Measurements from ENCODE around the gene ATP5F1E.
"Not testable (repeated sequence)": the region's sequence is repeated elsewhere in the genome, so short reads cannot be mapped to it uniquely, and the experiment has no call there.

ATP5F1E gene

GRCh38 chr20:59019217-59019616, 12.9 kb downstream of the ATP5F1E start, which contains the start of gene TUBB1:
Gene TUBB1 (plus strand): TSS chr20:59019429. CDS start chr20:59019523, 94 bp downstream.
- no peak for DNase-seq (ENCODE audit: low read depth)

GRCh38 chr20:59018817-59019216, 13.3 kb downstream of the ATP5F1E start:
- no peak for DNase-seq (ENCODE audit: low read depth)

DNA sequence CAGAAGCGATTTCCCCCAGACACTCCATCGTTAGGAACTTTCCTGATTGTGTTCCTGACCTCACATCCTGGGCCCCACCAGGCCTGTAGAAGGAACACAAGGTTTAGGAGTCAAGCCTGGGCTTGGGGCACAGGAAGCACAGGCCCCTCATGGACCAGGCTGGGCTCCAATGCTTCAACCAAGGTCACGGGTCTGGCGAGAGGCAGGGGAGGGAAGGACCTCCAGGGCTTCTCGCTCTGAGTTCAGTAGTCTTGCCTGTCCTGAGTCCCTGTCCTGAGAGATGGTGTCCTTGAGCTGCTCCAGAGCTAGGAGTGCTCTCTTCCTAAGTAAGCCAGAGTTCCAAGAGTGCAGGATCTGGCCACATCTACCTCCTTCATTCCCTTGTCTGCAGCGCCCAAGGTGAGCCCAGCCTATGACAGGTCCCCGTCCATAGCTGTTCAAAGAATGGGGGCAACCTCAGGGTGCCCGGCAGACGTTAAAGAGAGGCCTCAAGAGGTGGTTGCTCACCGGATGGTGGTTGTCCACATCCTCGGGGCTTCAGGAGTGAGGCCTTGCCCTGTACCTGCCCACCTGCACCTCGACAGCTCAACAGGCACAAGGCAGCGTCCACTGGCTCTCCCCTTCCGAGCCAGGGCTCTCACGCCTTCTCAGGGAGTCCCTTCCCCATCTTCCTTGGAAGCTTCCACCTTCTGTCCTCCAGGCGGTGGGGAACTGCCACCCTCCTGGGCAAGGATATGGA, 14.5 kb downstream of the ATP5F1E start:
- DNase-seq (ENCODE audit: low read depth): no peak

DNA sequence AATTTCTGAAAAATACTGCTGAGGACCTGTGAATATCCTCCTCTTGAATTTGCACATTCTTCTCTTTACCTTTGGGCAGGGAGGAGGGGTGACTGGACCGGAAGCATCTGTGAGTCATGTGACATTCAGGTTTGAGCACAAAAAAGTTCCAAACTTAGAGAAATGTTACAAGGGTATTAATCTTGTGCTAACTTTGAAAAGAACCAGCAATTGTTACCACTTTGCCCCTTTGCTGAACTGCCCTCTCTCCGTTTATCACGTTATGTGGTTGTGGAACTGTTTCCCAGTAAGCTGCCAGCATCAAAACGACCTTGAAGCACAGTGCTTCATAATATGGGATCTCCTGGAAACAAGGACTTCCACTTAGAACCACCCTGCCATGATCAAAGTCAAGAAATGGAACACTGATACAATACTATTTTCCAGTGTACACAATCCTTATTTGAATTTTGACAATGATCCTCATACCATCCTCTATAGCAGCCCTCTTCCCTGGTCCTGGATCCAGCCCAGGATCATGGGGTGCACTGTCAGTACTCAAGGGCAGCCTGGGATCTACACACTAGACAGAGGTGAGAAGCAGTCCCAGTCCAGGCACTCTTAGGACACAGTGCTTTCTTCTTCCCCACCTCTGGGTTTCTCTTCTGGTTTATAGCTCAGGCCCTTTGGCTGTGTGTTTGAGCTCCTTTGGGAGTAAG, 15.2 kb downstream of the ATP5F1E start:
- no peak for DNase-seq (ENCODE audit: low read depth)

DNA sequence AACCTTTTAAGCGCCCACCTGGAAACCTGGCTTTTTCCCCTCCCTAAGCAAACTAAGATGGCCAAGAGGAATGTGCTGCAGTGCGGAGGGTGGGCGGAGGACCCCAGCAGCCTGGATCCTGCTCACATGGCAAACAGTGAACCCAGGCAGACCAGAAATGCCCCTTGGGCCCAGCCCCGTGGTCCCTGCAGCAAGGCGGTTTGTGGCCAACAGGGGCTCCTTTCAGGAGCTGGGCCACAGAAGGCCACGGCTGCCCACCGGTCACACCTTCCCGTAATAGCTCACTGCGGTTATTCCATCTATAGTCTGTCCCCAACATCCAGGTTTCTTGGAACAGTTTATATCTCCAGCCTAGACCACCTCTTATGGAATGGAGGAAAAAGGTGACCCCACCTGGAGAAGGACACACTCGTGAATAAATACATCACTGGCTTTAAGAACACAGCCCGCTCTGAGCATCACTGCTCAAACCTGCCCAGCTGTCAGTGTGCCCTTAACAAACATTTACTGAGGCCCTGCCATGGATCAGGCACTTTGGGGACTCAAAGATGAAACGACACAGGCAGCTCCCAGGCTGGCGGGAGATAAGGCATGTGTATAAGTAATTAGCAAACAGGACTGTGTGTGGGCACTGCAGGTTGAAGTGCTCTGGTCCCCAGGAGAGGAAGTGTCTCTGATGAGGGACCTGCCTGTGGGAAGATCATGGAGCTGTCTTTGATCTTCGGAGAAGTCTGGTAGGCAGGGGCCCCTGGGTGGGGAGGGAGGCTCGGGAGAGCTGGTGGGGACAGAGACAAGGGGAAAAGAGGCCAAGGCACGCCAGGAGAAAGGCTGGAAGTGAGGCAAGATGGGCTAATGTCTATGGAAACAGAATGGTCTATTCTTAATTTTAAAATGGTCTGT, 16.1 kb downstream of the ATP5F1E start:
- no peak for DNase-seq (ENCODE audit: low read depth)

DNA sequence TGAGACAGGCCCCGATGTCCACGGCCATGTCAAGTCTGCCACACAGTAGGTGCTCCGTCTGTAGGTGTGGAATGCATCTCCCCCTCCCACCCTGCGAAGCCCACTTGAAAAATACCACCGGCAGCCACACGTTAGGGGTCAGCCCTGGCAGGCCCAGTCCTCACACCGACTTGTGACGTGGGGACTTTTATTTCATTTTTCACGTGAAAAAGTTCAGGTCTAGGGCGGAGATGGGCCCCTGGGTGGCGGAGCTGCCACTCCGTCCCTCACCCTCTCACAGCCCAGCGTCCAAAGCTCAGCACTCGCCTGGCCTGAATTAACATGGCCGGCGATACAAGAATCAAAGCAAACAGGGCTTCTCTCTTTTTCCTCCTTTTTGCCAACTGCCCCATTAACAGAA, 16.7 kb downstream of the ATP5F1E start:
- no peak for DNase-seq (ENCODE audit: low read depth)

DNA sequence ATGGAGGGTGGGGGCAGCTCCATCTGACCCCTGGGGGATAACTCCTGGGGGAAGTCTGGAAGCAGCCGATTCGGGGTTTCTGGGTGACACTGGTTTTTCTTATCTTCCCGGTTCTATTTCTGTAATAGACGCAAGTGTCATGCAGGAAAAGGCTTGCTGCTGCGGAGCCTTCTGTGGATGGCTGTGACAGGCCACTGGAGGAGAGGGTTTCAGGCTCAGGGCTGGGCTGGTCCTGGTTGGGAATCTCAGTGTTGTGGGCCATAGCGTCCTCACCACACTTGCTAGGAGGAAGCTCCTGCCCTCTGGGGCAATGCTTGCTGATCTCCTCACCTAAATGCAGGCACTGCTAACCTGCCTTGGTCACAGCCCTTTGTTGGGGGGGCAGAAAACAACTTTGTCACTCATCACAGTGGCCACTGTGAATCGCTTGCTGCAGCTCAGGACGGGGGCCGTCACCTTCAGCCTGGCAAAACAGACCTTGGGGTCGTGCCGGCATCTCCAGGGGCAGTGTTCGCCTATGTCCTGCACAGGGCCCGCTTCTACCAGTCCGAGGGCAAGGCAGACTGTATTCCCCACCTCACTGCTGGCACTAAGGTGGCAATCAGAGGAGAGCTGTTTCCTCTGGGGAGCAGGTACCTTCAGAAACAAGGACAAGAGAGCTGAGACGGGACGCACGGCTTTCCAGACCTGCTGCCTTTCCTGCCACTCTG, 17.3 kb downstream of the ATP5F1E start:
- DNase-seq (ENCODE audit: low read depth): no peak

DNA sequence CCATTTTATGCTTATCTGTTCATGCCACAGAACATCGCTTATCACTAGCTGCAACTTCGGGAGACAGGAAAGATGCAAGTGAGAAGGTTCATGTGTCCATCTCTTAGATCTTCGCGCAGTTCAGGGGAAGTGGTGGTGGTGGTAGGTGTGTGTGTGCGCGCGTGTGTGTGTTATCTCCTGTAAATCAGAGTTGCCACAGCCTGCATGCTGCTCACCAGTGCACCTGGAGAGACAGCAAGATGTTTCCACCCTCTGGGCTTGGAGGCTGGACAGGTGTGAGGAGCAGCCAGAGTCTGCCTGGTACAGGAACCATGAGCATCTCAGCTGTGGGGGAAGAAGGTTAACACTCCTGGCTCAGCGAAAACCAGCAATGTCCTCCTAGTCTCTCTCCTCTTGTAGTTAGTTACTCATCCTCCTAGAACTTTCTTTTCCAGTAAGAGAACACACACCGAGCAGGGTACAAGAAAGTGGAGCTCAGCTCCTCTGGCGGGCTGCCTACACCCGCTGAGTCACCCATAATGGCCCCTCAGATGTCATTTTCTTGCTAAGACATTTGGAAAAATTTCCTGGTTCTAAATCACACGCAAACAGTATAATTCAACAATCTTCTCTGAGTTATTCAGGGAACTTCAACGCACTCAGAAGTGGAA, 18.1 kb downstream of the ATP5F1E start:
- no peak for DNase-seq (ENCODE audit: low read depth)

DNA sequence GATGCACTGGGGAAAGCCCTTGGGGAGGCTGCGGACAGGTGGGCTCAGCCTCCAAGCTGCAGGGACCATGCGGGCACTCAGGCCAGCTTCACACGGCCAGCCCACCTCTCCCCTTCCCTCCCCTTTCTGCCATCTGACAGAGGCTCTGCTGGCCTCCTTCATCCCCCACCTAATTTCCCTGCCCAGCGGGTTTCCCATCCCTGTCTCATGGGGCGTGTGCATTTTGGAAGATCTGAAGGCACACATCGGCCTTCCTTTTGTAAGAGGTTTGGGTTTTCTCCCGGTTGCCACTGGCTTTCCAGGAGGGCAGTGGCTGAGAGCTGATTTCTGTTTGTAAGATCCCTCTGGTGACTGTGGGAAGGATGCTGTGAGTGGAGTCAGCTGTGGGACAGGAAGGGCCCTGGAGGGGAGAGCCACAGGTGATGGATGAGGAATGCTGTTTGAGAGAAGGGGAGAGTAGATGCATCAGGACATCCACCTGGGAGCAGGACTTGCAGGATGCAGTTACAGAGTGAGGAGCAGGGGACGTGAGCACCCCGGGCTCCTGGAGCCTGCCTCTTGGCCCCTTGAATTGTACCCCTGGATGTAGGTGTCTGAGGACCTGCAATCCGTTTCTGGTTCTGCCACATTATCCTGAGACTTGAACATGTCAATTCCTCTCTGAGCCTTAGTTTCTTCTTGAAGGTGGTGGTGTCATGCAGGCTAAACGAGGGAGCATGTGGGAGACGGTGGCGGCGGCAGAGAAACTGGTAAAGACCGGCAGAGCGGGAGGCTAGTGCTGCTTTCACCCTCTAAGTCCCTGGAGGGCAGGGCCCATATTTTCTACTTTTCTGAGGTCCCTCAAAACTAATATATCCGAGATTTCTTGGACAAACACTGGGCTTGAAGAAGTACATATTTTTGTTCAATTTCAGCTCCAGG, 18.8 kb downstream of the ATP5F1E start:
- DNase-seq (ENCODE audit: low read depth): no peak

DNA sequence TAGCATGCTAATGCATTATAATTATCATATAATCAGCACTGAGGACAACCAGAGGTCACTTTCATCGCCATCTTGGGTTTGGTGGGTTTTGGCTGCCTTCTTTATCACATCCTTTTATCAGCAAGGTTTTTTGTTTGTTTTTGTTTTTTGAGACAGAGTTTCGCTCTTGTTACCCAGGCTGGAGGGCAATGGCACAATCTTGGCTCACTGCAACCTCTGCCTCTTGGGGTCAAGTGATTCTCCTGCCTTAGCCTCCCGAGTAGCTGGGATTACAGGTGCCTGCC, 20.3 kb downstream of the ATP5F1E start:
- not testable (repeated sequence) for DNase-seq (ENCODE audit: low read depth)

DNA sequence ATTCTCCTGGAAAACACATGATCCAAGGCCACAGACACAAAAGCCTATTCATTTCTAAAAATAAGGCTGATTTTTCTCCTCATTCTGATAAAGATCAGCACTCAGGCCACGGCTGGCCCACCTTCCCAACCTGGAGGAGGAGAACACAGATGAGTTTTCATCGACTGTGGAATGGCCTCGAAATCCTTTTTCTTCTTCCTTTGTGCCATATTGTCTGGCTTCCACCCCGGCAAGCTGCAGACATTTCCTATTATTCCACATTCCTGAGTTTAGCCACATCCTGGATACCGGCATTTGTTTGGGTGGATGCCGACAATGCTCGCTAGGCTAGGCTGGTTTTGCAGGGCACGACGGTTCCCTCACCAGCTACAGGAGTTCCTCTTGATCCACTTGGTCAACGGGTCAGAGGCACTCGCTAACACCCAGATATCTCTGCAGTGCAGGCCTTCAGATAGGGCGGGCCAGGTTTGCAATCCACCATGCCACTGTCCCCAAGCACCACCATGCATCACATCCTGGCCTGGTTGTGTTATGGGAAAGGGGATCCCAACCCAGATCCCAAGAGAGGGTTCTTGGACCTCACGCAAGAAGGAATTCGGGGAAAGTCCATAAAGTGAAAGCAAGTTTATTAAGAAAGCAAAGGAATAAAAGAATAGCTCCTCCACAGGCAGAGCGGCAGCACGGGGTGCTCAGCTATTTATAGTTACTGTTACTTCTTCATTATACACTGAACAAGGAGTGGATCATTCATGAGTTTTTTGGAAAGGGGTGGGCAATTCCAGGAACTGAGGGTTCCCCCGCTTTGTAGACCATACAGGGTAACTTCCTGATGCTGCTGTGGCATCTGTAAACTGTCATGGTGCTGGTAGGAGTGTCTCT, 20.9 kb downstream of the ATP5F1E start:
- DNase-seq (ENCODE audit: low read depth): no peak

- no peak for DNase-seq (ENCODE audit: low read depth)
Observed at GRCh38 chr20:59010321-59010994, 21.7 kb downstream of the ATP5F1E start.

DNA sequence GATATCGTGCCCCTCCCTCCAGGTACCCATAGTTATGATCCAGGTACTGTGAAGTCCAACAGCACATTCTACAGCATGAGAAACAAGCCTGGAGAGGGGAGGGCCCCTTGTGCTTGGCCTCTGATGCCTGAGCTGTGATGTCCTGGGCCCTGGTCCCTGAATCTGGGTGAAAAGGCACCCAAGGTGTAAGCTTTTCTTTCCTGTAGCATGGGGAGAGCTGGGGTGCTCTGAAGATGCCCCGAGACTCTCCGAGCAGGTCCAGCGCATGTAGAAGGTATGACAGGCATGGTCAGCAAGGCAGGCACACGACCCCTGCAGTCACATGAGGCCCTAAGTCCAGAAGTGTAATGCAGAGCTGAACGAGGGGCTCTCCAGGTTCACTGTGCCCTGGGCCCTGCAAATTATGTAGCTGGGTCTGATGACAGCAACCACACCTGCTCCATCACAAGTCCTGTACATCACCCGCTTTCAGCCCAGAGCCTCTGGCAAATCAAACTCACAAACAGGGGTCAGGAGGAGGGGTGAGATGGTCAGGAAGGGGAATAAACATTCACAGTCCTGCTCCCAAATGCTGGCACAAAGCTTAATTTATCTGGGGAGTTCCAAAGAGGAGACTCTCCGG, 23.3 kb downstream of the ATP5F1E start:
- no peak for DNase-seq (ENCODE audit: low read depth)

GRCh38 chr20:59007665-59008511, 24.2 kb downstream of the ATP5F1E start:
- DNase-seq (ENCODE audit: low read depth): no peak

- DNase-seq (ENCODE audit: low read depth): no peak
Observed at GRCh38 chr20:59006864-59007664, 25.1 kb downstream of the ATP5F1E start, which contains the start of gene CTSZ. Gene CTSZ (minus strand): TSS chr20:59007254. CDS start chr20:59007128, 126 bp downstream.

DNA sequence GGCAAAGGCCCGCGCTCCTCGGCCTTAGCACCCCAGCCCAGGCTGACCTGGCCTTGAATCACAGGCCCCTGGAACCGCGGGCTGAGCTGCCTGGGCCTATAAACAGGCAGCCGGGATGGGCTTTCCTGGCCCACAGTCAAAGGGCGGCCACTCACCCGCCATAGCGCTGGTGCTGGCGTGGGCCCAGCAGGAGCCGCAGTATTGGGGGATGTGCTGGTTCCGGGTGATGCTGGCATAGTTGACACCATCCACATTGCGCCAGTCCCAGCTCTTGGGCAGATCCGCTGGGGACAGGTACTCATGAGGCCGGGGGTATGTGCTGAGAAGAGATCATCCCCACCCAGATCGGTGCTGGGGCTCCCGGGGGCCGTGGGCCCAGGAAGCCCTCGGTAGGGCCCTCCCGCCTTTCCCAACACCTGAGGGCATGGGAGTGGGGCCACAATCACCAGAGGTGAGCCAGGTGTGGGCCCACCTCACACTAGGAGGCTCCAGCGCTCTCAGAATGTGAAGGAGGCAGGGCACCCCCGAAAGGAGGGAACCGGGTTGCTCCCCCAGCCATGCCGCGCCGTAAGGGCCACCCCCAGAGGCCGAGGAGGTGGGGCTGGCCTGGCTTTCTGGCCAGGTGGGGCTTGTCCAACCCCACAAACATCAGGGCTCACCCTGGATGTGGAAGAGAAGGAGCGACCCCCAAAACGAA, 25.8 kb downstream of the ATP5F1E start:
- no peak for DNase-seq (ENCODE audit: low read depth)

Data from stimulated activated CD8-positive, alpha-beta memory T cell treated with anti-CD3 and anti-CD28 coated beads, Interleukin-7, amount 100 ng/mL, for 24 hours (primary cell).